Stimulated activated CD8-positive, alpha-beta memory T cell treated with anti-CD3 and anti-CD28 coated beads, Interleukin-12 subunit alpha, Interleukin-12 subunit beta, amount 100 ng/mL, for 24 hours (primary cell): ENCODE measurements around the gene ZNRF1.
"Not testable (repeated sequence)": the region's sequence is repeated elsewhere in the genome, so short reads cannot be mapped to it uniquely, and the experiment has no call there.

Experiments used
- DNase-seq: peaks from one replicate; pipeline ENCODE4 v3.0.0-alpha.2; 2020; ENCODE audit errors: extremely low read depth

The ZNRF1 gene

DNA sequence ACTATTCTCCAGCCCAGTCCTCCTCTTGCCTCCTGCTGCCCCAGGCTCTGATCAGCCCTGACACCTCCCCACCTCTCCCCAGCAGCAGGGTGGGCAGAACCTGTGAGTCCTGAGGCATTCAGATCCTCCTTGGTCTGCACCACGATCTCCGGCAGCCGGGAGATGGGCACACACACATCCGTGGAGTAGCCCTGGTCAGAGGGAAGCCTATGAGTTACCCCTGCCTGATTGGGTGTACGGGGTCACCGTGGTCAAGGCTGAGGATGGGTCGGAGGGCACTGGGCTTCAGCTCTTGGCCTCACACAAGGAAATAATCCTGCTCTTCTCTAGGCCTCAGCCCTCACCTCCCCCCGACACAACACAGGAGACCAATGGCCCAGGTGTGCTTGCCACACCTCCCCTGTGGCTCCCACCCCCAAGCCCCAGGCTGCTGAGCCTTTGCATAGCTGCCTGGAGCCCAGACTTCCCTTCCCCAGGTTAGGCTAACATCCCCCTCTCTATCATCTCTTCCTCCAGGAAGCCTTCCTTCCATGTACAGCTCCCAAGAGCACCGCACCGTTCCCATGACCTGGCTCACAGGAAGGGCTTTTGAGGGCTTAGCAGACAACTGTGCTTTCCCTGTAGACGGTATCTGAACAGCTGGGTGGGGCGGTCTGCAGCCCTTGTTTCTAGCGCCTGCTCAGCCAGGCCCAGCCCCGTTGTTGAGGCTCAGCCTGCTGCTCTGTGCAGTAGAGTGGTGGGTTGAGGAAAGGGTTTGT is 114.1 kb downstream of the ZNRF1 start:
- no peak for DNase-seq

- no peak for DNase-seq
These were observed 114.8 kb downstream of the ZNRF1 start for GRCh38 chr16:75113541-75114121.

DNA sequence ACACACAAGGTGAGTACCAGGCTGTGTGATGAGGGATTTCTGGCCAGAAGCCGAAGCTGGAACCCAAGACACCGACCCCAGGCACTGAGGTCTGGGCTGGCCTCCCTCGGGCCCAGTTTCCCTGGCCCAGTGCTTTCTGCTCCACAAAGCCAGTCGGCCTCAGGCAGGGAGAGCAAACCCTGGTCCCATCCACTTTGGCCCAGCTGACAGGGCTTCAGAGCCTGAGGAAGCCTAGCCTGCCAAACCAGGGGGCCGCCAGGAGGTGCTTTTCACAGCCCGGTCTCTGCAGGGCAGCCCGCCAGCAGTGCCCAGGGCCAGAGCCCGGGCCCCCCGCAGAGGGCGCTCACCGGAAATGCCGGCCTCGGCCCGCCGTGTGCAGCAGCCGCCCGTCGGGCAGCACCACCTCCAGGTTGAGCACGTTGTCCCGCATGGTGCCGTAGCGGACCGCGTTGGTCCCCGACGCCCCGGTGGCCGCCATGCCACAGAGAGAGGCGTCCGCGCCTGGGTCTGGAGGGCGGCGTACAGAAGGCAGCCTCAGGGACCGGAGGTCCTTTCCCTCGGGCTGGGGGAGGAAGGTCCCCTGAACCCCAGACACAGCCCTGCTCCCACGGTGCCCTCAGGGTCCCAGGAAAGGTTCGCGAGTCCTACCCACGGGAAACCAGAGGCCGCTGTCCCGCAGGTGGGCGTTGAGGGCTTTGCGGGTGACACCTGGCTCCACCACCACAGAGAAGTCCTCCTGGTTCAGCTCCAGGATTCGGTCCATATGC is 115.5 kb downstream of the ZNRF1 start:
- DNase-seq: no peak

DNA sequence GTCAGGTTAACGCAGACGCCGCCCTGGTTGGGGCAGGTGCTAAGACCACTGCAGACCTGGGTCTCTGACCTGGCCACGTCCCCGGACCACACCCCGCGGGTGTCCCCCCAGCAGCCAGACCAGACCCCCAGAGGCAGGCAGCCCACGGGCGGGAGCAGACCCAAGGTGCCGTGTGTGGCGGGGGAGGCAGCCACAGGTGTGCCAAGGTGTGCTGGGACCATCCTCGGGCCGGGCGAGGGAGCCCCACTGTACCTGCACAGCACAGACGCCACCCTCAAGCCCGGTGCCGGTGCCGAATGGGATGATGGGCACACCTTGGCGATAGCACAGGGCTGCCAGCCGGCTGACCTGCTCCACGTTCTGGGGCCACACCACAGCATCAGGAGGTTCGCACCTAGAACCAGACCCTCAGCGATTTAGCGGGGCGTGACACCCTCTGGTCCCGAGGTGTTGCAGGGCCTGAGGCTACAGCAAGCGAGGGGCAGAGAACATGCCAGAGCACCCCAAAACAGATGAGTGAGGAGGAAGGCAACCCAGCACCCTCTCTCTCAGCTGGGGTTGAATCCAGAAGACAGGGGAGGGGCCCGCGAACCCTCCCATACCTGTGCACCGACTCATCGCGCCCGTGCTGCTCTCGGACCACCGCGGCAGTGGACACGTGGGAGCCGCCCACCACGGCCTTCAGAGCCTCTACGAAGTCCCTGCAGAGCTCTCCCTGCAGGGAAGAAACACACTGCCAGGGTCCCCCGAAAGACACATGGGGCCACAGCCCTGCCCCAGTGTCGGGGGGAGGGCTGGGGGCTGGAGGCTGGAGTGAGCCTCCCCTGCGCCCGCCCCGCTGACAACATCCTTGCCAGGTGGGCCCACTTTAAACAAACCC is 116.4 kb downstream of the ZNRF1 start:
- DNase-seq: no peak

DNA sequence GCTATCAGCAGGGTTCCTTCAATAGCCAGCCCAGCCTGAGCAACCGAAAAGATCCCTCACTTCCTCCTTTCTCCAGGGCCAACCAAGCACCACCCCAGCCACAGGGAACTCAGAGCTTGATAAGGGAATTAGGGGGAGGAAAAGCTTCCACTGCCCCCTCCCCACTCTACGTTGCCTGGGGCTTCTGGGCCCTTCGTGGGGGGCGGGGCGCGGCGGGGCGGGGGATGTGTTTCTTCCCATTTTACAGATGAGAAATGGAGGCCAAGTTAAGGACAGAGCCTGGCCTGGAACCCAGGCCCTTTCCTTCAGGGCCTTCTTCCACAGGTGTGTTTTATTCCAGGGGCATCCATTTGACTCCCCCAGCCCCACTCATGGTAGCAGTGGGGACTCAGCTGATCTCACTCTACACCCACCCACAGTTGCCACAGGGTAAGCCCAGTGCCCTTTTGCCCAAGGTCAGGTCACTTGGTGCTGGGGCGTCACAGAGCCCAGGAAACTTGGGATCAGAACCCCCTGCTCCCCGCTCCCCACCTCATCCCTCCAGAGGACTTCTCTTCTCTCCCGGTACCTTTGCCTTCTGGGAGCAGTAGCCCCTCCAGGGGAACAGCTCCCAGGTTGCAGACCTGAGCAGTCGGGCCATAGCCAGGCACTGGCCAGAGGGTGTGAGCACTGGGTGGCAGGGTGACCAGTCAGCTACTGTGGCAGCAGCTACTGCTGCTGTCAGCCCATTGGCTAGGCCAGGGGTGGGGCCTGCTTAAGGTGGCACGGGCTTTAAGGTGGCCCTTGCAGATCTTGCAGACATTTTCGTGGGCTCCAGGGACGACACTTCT is 117.5 kb downstream of the ZNRF1 start, which contains the start of gene LDHD:
Gene LDHD, minus strand, starts transcription at position 700 of the 830 bp plus-strand sequence. Its CDS starts 60 bp downstream, at position 640.
- no peak for DNase-seq

GRCh38 chr16:75116911-75117245 is 118.1 kb downstream of the ZNRF1 start:
- DNase-seq: no peak

GRCh38 chr16:75118943-75119539 is 120.2 kb downstream of the ZNRF1 start:
- no peak for DNase-seq

GRCh38 chr16:75120253-75120652 is 121.4 kb downstream of the ZNRF1 start:
- DNase-seq: no peak

DNA sequence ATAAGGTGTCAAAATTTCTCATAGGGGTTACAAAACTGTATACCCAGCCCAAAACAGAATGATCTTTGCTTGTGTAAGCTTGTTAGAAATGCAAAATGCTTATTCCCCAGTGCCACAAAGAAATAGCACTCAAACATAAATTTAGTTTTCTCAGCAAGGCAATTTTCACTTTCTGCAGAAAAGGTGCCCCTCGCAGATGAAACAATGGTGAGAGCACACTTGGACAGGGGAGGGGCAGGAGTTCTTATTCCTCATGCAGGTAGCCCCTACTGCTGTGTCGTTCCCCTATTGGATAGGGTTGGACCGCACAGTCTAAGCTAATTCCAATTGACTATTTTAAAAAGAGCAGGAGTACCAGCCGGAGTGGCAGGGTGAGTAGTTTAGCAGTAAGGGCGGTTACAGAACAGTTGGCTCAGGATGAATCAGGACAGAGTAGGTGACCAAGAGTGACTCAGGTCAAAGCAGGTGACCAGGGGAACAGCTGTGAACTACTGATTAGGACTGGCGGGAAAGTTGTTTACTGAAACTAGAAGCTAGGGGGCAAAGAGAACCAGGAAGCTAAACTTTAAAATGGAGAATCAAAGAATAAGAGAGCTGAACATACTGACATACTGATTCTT is 123.2 kb downstream of the ZNRF1 start:
- DNase-seq: no peak

DNA sequence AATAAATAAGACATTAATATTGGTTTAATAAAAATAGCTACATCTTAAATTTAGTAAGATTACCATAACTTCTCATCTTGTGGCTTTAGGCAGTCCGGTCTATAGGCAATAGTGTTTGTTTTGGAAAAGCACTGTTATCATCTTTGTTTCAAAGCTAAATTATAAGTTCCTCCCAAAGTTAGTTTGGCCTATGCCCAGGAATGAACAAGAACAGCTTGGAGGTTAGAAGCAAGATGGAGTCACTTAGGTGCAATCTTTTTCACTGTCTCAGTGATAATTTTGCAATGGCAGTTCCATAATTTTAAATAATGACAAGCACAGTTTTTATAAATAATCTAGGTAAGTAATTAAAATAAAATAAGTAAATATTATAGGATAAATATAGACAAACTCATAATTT is 123.8 kb downstream of the ZNRF1 start:
- DNase-seq: no peak

- no peak for DNase-seq
These were observed 129.0 kb downstream of the ZNRF1 start for GRCh38 chr16:75127713-75128415.

DNA sequence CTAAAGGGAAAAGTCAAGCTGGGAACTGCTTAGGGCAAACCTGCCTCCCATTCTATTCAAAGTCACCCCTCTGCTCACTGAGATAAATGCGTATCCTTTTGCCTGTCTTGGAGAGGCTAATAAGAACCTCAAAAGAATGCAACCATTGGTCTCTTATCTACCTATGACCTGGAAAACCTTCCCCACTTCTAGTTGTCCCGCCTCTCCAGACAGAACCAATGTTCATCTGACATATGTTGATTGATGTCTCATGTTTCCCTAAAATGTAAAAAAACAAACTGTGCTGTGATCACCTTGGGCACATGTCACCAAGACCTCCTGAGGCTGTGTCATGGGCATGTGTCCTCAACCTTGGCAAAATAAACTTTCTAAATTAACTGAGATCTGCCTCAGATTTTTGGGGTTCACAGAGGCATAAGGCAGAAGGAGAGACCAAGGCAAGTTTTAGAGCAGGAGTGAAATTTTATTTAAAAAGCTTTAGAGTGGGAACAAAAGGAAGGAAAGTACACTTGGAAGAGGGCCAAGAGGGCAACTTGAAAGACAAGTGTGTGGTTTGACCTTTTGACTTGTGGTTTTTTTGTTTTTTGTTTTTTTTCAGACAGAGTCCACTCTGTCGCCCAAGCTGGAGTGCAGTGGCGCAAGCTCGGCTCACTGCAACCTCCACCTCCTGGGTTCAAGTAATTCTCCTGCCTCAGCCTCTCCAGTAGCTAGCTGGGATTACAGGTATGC is 130.8 kb downstream of the ZNRF1 start:
- DNase-seq: not testable (repeated sequence)

DNA sequence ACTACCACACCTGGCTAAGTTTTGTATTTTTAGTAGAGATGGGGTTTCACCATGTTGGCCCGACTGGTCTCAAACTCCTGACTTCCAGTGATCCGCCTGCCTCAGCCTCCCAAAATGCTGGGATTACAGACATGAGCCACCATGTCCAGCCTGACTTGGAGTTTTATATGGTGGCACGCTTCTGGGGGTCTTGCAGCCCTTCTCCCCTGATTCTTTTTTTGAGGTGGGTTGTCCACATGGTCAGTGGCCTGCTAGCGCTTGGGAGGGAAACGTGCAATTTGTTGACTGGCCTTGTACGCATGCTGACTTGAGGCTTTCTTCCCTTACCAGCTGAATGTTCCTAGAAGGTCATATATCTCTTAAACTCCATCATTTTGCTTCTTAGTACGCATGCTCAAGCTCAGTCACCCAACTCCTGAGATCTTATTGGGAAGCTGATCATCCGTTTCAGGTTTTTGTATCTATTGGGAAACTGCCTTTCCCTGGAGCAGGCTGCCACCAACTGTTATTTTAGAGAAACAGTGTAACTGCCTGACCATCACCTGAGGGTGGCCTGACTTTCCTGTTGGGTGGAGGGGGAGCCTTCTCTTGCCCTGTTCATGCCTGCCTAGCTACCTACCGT is 131.4 kb downstream of the ZNRF1 start:
- DNase-seq: no peak

- DNase-seq: no peak
These were observed 132.3 kb downstream of the ZNRF1 start for GRCh38 chr16:75131081-75131480.

DNA sequence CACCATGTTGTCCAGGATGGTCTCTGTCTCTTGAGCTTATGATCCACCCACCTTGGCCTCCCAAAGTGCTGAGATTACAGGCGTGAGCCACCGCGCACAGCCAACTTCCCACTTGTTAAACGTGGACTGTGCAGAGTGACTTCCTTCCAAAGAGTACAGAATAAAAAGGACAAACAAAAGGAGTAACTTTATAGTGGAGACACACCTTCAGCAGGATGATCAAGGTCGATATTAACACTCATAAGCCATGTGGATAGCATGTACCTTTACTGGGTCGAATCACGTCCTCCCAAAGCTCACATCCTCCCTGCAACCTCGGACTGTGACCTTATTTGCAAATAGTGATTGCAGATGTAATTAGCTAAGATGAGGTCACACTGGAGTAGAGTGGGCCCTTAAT is 139.4 kb downstream of the ZNRF1 start:
- no peak for DNase-seq

DNA sequence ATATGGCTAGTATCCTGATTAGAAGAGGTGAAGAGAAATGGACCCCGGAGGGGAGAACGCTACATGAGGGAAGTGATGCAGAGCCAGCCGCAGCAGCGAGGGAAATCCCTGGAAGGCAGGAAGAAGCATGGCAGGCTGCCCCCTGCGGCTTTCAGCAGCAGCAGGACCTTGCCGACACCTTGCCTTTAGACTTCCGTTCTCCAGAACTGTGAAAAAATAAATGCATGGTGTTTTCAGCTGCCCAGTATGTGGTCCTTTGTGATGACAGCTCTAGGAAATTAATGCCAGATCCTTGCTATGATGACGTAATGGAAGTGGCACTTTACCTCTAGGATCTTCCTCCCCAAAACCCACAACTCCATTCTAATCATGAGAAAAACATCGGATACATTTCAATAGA is 139.8 kb downstream of the ZNRF1 start:
- no peak for DNase-seq

DNA sequence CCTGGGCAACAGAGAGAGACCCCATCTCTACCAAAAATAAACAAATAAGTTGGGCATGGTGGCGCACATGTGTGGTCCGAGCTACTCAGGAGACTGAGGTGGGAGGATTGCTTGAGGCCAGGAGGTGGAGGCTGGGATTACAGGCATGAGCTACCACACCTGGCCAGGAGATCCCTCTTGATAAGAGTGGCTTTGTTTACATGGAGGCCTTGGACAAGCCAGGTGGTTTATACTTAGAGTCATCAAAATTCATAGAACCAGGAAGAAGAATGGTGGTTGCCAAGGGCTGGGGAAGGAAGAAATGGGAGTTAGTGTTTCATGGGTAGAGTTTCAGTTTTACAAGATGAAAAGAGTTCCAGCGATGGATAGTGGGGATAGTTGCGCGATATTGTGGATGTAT is 140.7 kb downstream of the ZNRF1 start:
- DNase-seq: no peak

GRCh38 chr16:75143941-75144340 is 145.1 kb downstream of the ZNRF1 start:
- no peak for DNase-seq

DNA sequence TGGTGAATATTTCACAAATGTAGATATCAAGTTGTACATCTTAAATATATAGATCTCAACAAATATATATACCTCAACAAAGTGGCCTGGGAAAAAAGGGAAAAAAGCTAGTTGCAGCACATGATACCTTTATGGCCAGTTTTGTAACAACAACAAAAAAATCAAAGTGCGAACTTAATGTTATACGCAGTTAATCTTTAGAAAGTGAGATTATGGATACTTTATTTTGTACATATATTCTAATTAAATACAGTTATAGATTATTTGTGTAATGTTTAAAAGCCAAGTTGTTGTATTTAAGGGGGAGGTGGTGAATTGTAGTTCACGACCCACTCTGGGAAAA is 149.1 kb downstream of the ZNRF1 start:
- DNase-seq: no peak
